ENCODE data around the gene HERC6.
"Not testable (repeated sequence)": the region's sequence is repeated elsewhere in the genome, so short reads cannot be mapped to it uniquely, and the experiment has no call there.

HERC6 gene

GRCh38 chr4:88360791-88361190 is 17.9 kb upstream of the HERC6 start:
- Histone ChIP-seq H3K79me2 (ENCODE audit: insufficient read depth, low read length) (no peaks in the 10 kb centered on the region), H3F3A (ENCODE audit: insufficient read depth) (no peaks in the 10 kb centered on the region), H3K9me3 (ENCODE audit: insufficient read depth, low read length) (no peaks in the 10 kb centered on the region), H3K36me3 (ENCODE audit: low read length) (no peaks in the 10 kb centered on the region), H2AFZ (ENCODE audit: low read depth, low read length, severe bottlenecking) (no peak overlapping the region), H3K4me3 (ENCODE audit: insufficient read depth, low read length, poor library complexity, severe bottlenecking) (no peak overlapping the region), H3K27ac (ENCODE audit: low read depth, low read length) (no peak overlapping the region), H3K9me2 (replicated peaks; ENCODE audit: insufficient read depth, low read length) (no peaks in the 10 kb centered on the region), H3K9ac (ENCODE audit: low read length) (no peak overlapping the region), H3K27me3 (ENCODE audit: low read length) (no peaks in the 10 kb centered on the region), H4K20me1 (ENCODE audit: low read depth, low read length) (no peaks in the 10 kb centered on the region), H3K4me2 (ENCODE audit: low read depth, low read length, poor library complexity, severe bottlenecking) (no peak overlapping the region)
- TF ChIP-seq EZH2phosphoT487 (conservative IDR thresholded peaks at IDR 0.05; ENCODE audit: low read length), result no peak
- no peak for TF ChIP-seq CTCF (IDR thresholded peaks at IDR 0.05; ENCODE audit: insufficient read depth, low read length, poor library complexity, severe bottlenecking)

- H3K27ac ChIP-seq (ENCODE audit: low read depth, low read length); H3F3A ChIP-seq (ENCODE audit: insufficient read depth); H3K4me3 ChIP-seq (ENCODE audit: insufficient read depth, low read length, poor library complexity, severe bottlenecking); H4K20me1 ChIP-seq (ENCODE audit: low read depth, low read length); H3K9ac ChIP-seq (ENCODE audit: low read length); H3K36me3 ChIP-seq (ENCODE audit: low read length); H3K79me2 ChIP-seq (ENCODE audit: insufficient read depth, low read length); H3K4me2 ChIP-seq (ENCODE audit: low read depth, low read length, poor library complexity, severe bottlenecking); H3K9me2 ChIP-seq (replicated peaks; ENCODE audit: insufficient read depth, low read length); H3K9me3 ChIP-seq (ENCODE audit: insufficient read depth, low read length); H3K27me3 ChIP-seq (ENCODE audit: low read length); H2AFZ ChIP-seq (ENCODE audit: low read depth, low read length, severe bottlenecking): not testable (repeated sequence)
Observed at GRCh38 chr4:88361217-88361773, 17.4 kb upstream of the HERC6 start.

GRCh38 chr4:88366460-88366859 is 12.2 kb upstream of the HERC6 start:
- TF ChIP-seq EZH2phosphoT487 (conservative IDR thresholded peaks at IDR 0.05; ENCODE audit: low read length) (no peak), CTCF (IDR thresholded peaks at IDR 0.05; ENCODE audit: insufficient read depth, low read length, poor library complexity, severe bottlenecking) (no peak)
- Histone ChIP-seq H3K4me2 (ENCODE audit: low read depth, low read length, poor library complexity, severe bottlenecking) (no peak overlapping the region), H3K79me2 (ENCODE audit: insufficient read depth, low read length) (no peaks in the 10 kb centered on the region), H3F3A (ENCODE audit: insufficient read depth) (no peaks in the 10 kb centered on the region), H3K27me3 (ENCODE audit: low read length) (no peaks in the 10 kb centered on the region), H3K9ac (ENCODE audit: low read length) (no peak overlapping the region), H2AFZ (ENCODE audit: low read depth, low read length, severe bottlenecking) (no peak overlapping the region), H4K20me1 (ENCODE audit: low read depth, low read length) (no peaks in the 10 kb centered on the region), H3K9me2 (replicated peaks; ENCODE audit: insufficient read depth, low read length) (no peaks in the 10 kb centered on the region), H3K27ac (ENCODE audit: low read depth, low read length) (no peak overlapping the region), H3K9me3 (ENCODE audit: insufficient read depth, low read length) (no peaks in the 10 kb centered on the region), H3K4me3 (ENCODE audit: insufficient read depth, low read length, poor library complexity, severe bottlenecking) (no peak overlapping the region), H3K36me3 (ENCODE audit: low read length) (no peaks in the 10 kb centered on the region)

- no peaks in the 10 kb centered on the region for H3K27me3 ChIP-seq (ENCODE audit: low read length)
- no peak overlapping the region for H2AFZ ChIP-seq (ENCODE audit: low read depth, low read length, severe bottlenecking)
- TF ChIP-seq EZH2phosphoT487 (conservative IDR thresholded peaks at IDR 0.05; ENCODE audit: low read length) (no peak), CTCF (IDR thresholded peaks at IDR 0.05; ENCODE audit: insufficient read depth, low read length, poor library complexity, severe bottlenecking) (no peak)
- no peak overlapping the region for H3K27ac ChIP-seq (ENCODE audit: low read depth, low read length)
- H3K4me3 ChIP-seq (ENCODE audit: insufficient read depth, low read length, poor library complexity, severe bottlenecking), result no peak overlapping the region
- no peaks in the 10 kb centered on the region for H3K36me3 ChIP-seq (ENCODE audit: low read length)
- no peak overlapping the region for H3K9ac ChIP-seq (ENCODE audit: low read length)
- no peaks in the 10 kb centered on the region for H3K79me2 ChIP-seq (ENCODE audit: insufficient read depth, low read length)
- H3K9me3 ChIP-seq (ENCODE audit: insufficient read depth, low read length), result no peaks in the 10 kb centered on the region
- H4K20me1 ChIP-seq (ENCODE audit: low read depth, low read length), result no peaks in the 10 kb centered on the region
- H3K9me2 ChIP-seq (replicated peaks; ENCODE audit: insufficient read depth, low read length), result no peaks in the 10 kb centered on the region
- no peak overlapping the region for H3K4me2 ChIP-seq (ENCODE audit: low read depth, low read length, poor library complexity, severe bottlenecking)
- no peaks in the 10 kb centered on the region for H3F3A ChIP-seq (ENCODE audit: insufficient read depth)
Observed at GRCh38 chr4:88367826-88368225, 10.8 kb upstream of the HERC6 start.

GRCh38 chr4:88369180-88369812 is 9.4 kb upstream of the HERC6 start:
- H3K9ac ChIP-seq (ENCODE audit: low read length); H3K4me2 ChIP-seq (ENCODE audit: low read depth, low read length, poor library complexity, severe bottlenecking); H3K27me3 ChIP-seq (ENCODE audit: low read length); H2AFZ ChIP-seq (ENCODE audit: low read depth, low read length, severe bottlenecking); H3K9me3 ChIP-seq (ENCODE audit: insufficient read depth, low read length); H3K27ac ChIP-seq (ENCODE audit: low read depth, low read length); H3K4me3 ChIP-seq (ENCODE audit: insufficient read depth, low read length, poor library complexity, severe bottlenecking); H4K20me1 ChIP-seq (ENCODE audit: low read depth, low read length); H3K36me3 ChIP-seq (ENCODE audit: low read length); H3K9me2 ChIP-seq (replicated peaks; ENCODE audit: insufficient read depth, low read length); H3K79me2 ChIP-seq (ENCODE audit: insufficient read depth, low read length); H3F3A ChIP-seq (ENCODE audit: insufficient read depth): not testable (repeated sequence)
